ENCODE data around the gene POTEE. TPM values are rescaled to one million over a fixed set of nuclear protein-coding genes. Genes with fewer than 3 reads are reported as not detected.
"Not testable (repeated sequence)": the region's sequence is repeated elsewhere in the genome, so short reads cannot be mapped to it uniquely, and the experiment has no call there.

Gene POTEE
- total and polyA plus RNA-seq, 2 donors, result not detected

DNA sequence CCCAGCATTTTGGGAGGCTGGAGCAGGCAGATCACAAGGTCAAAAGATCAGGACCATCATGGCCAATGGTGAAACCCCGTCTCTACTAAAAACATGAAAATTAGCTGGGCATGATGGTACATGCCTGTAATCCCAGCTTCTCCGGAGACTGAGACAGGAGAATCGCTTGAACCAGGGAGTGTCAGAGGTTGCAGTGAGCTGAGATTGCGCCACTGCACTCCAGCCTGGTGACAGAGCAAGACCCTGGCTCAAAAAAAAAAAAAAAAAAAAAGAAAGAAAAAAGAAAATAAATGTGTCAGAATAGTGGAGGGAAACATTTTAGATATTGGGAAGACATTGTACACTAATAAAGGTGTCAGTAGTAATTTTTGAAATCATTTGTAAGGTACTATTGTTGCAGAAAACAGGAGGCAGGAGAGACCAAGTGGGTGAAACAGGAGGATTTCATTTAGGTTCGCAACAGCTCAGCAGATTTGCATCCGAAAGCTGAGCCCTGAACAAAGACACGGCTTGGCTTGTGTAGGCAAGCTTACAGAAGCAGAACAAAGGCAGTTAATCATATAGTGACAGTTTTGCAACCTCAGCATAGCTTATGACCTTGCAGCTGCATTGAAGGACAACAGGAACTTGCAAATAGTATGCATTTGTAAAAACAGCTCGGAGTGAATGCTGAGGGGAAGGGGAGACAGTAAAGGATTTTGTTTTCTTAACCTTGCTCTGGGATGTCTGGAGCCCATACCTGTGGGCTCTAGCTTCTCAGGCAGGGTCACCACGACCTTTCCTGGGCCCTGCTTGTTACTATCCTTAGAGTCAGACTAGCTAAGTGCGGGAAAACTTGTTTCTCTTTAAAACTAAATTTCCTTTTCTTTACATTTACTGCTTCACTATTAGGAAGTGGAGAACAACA, 26.5 kb downstream of the POTEE start:
- H3K4me3 ChIP-seq (ENCODE audit: low read depth, low read length); H3K36me3 ChIP-seq (ENCODE audit: insufficient read depth); H3K4me1 ChIP-seq (ENCODE audit: insufficient read depth); H3K27ac ChIP-seq (ENCODE audit: low read depth); DNase-seq (ENCODE audit: extremely low spot score): not testable (repeated sequence)
- WGBS, result 44% methylated on average over 9 of the region's 10 CpGs

Small RNAs within 50 kb of the gene (small RNA-seq; reads per million reads assigned to genes)
- gene AC009477.1, result not detected
- gene RNU6-127P, result not detected

Other genes starting within 250 kb of the POTEE start
- gene FAM168B, start 116.1 kb upstream of the POTEE start, total RNA-seq, result 71.9 TPM
- gene FAM168B, start 116.1 kb upstream of the POTEE start, polyA plus RNA-seq, result 120 TPM
- gene PLEKHB2, start 104.2 kb upstream of the POTEE start, total RNA-seq, result 40.4 TPM
- 27.1 TPM for gene PLEKHB2, start 104.2 kb upstream of the POTEE start, polyA plus RNA-seq
- gene RAB6D, start 154.6 kb downstream of the POTEE start, total RNA-seq, result 0.21 TPM
- 0.05 TPM for gene RAB6D, start 154.6 kb downstream of the POTEE start, polyA plus RNA-seq

All from urinary bladder (tissue), 4 donors.